OCI-M2 (cell line): ENCODE results near the gene MMRN1.

Source experiments
- DNase-seq: peaks from one replicate; lab custom pipeline; 2025; ENCODE audit not compliant: unreplicated experiment; lab: John Stamatoyannopoulos, UW

MMRN1 gene

DNA sequence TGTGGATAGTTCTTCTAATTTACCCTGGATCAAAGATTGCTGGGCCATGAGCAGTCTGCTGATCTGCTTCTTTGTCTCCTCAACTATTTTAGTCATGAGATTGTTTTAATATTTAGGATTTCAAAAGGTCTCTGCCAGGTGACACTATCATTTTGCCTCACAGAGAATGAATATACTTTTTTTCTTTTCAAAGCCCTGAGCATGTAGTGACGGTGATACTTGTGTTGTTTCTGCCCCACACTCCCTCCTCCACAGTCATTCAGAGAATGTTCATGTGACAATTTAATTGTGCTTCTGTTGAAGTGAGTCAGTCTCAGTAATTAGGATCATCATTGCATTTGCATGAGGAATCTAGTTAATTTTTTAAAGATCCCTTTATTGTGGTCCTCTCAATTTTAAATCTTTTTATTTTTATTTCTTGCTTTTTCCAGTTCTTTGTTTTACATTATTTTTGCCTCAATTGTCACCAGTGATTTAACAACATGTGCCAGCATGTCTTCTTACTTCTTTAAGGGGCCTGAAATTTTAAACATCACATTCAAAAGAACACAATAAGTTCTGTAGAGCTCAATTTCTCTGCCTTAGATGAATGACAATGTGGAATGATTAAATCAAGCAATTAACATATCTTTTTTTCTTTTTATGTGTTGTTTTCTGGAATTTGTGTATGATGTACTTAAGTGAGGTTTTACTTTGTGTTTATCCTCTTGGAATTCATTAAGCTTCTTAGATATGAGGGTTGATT lies 12.3 kb downstream of the MMRN1 start:
- DNase-seq = no peak

DNA sequence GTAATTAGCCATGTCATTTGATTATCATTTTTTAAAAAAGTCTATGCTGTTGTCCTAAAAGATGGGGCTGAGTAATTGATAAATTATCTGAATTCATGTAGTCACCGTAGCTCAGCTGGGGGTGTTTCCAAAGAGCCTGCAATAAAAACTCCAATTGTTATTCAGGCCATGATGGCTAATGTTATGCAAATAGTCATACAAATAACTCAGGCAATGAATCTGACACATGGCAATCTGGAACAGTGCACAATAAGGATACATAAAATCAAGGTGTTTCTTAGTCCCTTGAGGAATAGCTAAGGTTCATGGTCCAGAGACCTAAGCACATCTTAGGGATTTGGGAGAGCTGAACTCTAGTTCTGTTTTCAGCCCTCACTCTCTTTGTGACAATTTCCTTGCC lies 15.2 kb downstream of the MMRN1 start:
- no peak for DNase-seq

DNA sequence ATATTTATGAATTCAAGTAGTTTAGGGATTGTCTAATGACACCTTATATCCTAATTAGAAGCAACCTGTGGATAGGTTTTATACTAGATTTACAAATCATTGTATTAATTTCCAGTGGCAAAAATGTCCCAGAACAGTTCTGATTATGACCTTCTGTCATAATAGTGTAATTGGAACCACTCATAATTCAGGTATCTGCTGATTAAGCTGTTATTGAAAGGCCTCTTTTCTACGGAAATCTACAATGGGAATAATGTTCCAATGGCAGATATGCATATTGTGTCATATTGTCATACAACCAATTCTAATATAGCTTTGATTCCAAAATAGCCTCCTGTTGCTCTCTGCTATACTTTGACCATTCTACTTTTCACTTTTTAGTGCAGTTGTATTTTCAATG lies 19.0 kb downstream of the MMRN1 start:
- DNase-seq = no peak

DNA sequence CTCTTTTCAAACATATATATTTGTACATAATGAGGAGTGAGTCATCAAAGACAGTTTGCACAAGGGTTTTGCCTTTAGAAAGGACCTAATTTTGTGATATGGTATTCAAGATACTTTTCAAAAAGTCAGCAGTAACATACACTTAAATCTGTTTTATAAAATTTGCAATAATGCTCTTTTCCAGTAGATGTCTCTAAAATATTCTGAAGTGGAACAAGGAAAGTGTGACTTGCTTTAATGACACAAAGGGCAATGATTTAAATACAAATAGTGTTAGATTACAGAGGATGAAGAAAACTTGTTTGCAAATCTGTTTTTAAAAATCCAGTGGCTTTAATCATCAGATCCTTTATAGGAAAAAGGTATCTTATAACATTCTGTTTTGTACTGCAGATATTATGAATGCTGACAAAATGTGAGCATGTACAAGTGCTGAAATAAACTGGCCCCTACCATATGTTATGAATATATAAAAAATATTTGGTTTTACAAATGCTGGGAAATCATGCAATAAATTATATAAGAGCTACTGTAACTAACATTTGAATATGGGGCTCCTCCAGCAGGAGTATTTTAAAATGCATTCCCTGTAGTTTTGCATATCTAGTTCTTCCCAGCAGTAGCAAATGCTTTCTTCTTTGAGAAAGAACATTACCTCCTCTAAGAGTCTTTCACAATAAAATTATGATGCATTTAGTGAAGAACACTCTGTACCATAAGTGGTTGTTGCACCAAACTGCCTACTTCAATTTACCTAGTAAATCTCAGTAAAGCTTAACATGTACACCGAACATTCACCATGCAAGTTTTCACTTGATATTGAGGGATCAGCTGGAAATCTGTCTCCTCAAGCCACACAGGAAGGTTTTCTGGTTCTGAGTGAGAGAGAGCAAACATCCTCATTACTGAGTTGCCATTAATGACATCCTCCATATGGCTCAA lies 20.2 kb downstream of the MMRN1 start:
- DNase-seq = no peak

DNA sequence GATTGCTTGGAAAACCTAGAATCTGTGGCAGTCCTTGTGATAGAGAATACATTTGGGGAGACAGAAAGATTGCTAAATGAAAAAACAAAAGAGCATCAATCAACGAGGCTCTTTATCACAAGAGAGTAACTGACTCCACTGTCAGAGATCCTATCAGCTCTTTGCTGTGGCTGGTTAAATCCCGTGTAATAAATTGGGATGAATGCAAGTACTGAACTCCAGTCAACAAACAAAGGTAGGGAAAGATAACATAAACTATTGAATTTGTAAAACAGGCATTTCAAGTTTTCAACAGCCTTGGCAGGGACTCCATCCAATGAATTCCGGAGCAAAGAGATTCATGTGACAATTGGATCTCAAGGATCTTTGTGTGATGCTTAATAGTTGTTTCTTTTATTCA lies 21.3 kb downstream of the MMRN1 start:
- DNase-seq = no peak

DNA sequence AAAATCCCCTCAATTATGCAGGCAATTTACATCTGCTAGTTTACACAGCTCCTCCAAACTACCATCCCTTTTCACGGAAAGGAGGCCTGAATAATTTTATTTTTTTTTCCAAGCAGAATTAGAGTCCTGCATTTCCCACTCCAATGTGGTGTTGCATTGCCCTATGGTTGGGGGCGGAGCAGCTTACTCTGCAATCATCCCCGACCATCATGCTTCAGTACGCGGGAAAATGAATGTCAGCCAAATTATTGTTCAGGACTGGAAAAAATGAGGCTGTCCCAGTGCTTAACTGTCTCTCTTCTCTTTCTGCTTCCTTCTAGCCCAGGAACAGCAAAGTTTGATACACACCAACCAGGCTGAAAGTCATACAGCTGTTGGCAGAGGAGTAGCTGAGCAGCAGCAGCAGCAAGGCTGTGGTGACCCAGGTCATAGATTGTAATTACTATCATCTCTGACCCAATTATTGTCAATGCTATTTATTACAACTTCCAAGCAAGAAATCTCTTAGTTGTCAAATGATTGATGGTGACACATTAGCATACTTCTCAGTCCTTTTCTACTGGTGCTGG lies 28.3 kb downstream of the MMRN1 start:
- no peak for DNase-seq

DNA sequence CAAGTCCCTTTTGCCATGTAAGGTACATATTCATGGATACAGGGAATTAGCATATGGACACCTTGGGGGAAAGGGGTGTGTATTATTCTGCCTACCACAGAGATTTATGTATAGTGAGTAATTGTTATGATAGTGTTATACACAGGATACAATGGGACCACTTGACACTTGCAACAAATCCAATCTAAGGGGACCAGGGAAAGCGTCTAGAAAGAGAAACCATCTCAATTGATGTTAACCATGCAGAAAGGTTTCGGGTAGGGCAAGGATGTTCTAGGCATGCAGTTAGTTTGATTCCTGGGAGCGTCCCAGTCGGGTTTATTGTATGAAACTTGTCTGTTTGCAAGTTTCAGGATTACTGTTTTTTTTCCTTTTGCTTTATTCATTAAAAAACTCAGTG lies 34.2 kb downstream of the MMRN1 start:
- no peak for DNase-seq

DNA sequence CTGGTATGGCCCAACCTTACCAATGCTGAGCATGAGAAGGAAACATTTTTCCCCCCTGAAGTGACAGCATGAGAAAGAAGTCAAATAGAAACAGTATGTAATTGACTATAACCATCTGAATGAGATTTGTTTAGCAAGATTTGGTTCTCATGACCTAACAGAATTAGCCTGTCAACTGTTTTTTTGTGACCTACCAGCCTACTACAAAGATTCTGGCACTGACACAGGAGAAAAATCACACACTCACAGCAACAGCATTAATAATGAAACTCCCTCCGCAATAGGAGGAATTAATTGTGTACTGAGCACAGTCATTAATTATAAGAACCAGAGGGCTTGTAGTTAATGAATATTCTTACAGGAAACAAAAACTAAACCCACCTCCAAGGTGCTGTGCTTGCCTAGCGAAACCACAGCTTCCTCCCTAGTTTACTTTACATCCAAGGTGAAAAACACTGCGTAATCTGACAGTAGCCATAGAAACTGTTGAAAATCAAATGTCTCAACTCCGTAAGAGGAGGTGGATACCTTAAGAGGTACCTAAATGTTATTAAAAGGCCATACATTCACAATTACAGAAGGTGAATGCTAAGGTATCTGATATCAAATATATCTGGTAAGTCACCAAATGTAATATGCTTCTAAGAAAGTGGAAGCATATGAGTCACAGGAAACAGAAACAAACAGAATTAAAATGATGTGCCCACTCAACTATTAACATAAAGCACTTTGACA lies 34.9 kb downstream of the MMRN1 start:
- DNase-seq = no peak

DNA sequence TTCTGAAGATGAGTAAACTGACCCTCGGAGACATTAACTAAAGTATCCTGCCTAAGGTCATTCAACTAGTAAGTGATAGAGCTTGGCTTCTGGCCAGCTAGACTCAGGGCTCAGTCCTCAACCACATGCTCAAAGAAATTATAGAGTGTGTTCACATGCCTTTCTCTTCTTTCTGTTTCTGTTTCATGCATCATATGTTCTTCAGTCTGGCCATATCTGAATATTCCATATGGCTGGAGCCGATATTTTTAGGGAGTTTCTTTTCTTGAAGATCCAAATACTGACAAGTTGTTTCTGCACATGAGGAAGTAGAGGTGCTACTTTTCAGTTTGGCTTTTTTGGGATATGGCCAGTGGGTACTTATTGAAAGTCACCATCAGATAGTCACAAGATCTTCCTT lies 44.9 kb downstream of the MMRN1 start:
- no peak for DNase-seq

DNA sequence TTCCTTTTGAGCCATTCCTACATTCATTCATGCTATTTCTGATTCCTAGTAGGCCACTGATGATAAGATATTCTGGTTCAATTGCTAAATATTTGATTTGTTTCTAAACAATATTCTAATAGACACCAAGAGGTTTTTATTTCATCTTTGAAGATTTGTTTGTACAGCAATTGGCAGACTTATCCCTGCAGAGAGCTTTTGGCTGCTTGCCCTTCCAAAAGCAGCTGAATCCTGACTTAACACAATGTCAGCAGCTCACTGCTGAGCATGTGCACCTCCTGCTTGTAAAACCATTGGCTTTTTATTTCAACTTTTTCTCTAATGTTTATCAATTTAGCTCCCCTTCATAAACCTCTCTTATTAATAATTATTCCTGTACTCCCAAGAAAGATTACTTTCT lies 45.3 kb downstream of the MMRN1 start:
- no peak for DNase-seq

DNA sequence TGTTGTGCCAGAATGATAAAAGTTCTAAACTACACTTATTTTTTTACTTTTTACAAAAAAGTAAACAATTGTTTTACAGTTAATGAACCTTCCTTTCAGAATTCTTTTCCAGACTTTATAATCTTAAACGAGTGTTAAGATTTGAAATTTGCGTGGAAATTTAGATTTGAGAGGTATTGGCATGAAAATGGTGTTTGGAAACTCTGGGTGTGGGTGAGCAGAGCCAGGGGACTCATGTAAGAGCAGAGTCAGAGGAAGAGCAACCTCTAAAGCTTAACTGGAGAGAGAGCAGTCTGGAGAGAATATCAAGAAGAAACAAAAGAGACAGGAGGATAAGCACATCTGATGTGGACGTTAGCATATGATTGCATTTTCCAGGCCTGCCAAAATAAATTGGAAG lies 48.2 kb downstream of the MMRN1 start:
- no peak for DNase-seq

DNA sequence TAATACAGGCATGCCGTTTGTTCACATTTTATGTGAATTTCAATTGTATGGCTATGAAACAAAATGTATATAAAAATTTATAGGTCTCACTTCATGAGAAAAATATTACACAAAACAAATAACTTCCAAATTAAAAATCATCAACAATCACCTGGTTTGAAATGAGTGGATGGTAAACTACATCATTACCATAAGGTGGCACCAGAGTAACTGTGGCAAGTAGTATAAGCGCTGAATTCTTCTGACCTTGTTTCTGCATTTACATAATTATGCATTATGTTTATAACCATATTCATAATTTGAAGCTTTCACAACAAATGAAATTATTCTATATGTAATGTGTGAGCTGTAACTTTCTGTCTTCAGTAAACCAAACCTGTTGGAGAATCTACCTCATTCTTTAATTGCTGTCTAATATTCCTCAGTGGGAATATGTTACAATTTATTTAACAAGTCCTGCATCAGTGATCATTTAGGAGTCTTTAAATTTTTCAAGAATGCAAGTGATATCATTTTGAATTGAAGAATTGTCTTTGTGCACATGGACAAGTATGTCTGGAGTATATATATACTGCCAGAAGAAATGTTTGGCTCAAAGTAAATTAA lies 55.2 kb downstream of the MMRN1 start:
- DNase-seq = no peak

DNA sequence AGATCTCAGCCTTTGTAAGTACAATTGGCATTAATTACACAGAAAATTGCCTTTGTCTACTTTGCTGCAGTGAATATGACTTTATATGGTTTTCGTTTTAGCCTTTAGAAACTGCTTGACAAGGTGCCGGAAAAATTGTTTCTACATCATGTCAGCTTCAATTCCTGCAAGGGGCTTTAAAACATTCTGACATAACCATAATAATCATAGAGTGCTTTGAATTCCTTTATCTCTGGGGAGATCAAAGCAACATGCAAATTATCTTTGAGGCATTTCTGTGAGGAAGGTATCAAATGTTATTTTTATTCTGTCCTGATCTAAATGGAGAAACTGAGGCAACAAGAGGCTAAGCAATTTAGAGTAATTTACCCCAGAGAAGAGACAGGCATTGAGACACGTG lies 57.8 kb downstream of the MMRN1 start:
- no peak for DNase-seq

DNA sequence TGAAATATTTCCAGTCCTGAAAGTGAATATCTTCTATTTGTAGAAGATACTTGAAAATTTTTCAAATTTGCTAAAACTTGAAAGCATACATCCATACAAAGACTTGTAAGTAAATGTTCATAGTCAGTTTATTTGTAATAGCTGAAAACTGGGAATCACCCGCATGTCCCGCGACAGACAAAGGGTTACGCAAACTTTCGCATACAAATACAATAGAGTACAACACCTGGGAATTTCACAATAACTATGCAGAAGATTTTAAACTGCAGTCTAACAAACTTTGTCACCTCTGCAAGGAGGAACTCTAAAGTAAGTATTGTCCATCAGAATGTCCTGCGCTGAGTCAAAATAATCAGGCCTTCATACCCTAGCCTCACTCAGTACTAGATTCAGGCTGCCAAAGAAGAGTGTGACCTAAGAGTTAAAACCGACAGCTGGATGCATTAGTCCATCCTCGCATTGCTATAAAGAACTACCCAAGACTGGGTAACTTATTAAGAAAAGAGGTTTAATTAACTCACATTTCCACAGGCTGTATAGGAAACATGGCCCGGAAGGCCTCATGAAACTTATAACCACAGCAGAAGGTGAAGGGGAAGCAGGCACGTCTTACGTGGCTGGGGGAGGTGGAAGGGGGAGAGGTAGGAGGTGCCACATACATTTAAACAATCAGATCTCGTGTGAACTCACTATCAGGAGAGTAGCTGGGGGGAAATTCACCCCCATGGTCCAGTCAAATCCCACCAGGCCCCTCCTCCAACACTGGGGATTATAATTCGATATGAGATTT lies 60.4 kb downstream of the MMRN1 start:
- DNase-seq = no peak

DNA sequence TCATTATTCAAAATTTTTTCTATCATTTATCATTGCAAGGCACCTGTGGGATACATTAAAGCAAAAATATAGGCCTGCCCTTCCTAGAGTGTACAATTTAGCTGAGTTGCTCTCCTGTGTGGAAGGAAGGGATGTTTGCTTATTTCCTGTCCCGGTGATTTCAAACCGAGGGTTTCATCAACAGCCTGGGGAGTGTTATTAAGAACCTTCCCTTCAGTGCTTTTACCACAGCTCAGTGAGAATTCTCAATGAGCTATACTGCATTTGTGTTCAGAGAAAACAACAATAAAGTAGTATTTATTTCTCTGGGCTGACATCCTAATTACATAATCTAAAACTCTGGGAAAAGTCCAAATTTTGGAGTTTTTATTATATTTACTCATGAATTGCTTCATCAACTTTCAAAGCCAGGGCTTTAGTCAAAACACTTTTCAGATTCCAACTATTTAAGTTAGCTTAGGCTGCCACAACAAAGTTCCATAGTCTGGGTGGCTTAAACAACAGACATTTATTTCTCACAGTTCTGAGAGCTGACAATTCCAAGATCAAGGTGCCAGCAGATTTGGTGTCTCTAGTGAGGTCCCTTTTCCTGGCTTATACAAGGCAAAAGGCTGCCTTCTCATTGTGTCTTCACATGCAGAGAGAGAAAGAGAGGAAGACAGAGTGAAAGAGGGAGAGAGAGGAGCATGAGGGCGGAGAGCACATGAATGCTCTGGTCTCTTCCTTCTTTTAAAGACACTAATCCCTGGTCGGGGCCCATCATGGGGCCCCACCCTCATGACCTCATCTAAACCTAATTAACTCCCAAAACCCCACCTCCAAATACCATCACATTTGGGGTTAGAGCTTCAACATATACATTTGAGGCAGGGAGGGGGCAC lies 62.6 kb downstream of the MMRN1 start:
- DNase-seq = no peak

DNA sequence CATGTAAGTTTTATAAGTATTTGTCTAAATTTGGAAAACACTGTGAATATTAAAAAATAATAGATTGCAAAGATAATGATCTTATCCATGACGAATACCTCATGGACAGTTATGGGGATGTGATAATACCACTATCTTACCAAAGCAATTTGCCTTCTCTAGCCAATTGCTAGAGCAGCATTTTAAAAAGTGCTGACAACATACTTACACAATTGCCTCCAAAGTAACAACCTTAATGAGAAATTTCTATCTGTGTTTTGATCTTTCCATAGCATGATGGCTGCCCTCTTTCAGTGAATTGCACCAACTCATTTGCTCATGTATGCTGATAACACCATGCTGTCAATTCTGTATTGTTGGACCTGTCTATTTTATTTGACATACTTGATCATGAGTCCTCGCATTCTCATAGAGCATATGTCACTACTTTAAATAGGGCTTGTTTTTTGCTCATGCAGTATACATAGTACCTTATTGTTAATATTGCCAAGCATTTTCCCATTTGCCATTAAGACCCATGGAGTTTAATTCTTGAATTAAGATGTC lies 87.2 kb downstream of the MMRN1 start:
- DNase-seq = no peak

DNA sequence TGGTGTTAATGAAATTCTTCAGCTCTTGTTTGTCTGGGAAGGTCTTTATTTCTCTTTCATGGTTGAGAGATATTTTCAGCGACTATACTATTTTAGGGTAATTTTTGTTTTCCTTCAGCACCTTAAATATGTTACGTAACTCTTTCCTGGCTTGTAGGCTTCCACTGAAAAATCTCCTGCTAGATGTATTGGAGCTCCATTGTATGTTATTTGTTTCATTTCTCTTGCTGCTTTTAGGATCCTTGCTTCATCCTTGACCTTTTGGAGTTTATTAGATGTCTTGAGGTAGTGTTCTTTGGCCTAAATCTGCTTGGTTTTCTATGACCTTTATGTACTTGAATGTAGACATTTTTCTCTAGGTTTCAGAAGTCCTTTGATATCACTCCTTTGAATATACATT lies 93.6 kb downstream of the MMRN1 start:
- DNase-seq = no peak

DNA sequence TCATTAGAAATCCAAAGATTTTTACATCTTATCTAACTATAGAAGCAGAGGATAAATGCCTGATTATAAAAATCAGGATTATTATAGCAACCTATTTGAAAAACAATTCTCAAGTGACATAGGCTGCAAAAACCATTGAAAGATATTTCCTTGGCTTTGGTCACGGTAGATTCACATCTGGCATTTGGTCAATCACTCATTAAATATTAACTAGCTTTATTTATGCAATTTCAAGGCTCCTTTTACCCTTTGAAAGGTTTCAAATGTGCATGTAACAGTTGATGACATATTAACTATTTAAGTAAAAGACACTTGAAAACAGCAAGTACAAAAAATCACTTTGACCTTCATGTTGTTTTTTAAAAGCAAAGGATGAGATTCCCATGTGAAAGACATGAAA lies 98.1 kb downstream of the MMRN1 start:
- DNase-seq = no peak
